SK-N-MC (cell line): ENCODE data around the gene SMIM20.
"Not testable (repeated sequence)": the region's sequence is repeated elsewhere in the genome, so short reads cannot be mapped to it uniquely, and the experiment has no call there.

Source experiments
- DNase-seq: peaks from one replicate; pipeline ENCODE4 v3.0.0-alpha.2; 2011; ENCODE audit warnings: low read depth, low spot score
- H3K27ac ChIP-seq: fragments of 200-600 bp; sonication (generic); 2 replicates; pipeline ENCODE4 v1.5.1; 2016; ENCODE audit warnings: mixed run types
- H3K36me3 ChIP-seq: fragments of 200-600 bp; sonication (generic); 2 replicates; pipeline ENCODE4 v1.6.1; 2017; ENCODE audit warnings: antibody characterized with exemption, low read length, mixed read lengths; ENCODE audit not compliant: insufficient read depth
- H3K4me3 ChIP-seq: fragments of 200-600 bp; sonication (generic); 2 replicates; pipeline ENCODE4 v1.5.1; 2016
- H3K9ac ChIP-seq: fragments of 200-600 bp; sonication (generic); 2 replicates; pipeline ENCODE4 v1.8.0; 2017; ENCODE audit warnings: mixed run types, mixed read lengths; ENCODE audit not compliant: insufficient read length
- H3K9me3 ChIP-seq: fragments of 200-600 bp; sonication (generic); 2 replicates; pipeline ENCODE4 v1.6.1; 2017; ENCODE audit warnings: low read depth, mild to moderate bottlenecking, antibody characterized with exemption, low read length, moderate library complexity, mixed read lengths
- EZH2 ChIP-seq: fragments of 200-600 bp; sonication (generic); IDR thresholded peaks from one replicate; pipeline ENCODE4 v1.6.1; 2017; ENCODE audit warnings: antibody characterized with exemption
- FOXP2 ChIP-seq: optimal IDR thresholded peaks from 2 replicates; pipeline ENCODE3; 2011; ENCODE audit warnings: mild to moderate bottlenecking, moderate library complexity; ENCODE audit not compliant: insufficient read depth; ENCODE audit errors: extremely low read length, control extremely low read depth
- POLR2AphosphoS5 ChIP-seq: IDR thresholded peaks from 2 replicates; pipeline ENCODE4 v1.6.1; 2012; ENCODE audit warnings: mild to moderate bottlenecking, low read depth, low read length, borderline replicate concordance

Gene SMIM20

GRCh38 chr4:25903900-25904747 lies 9.9 kb upstream of the SMIM20 start:
- Histone ChIP-seq H3K36me3 (no peaks in the 10 kb centered on the region), H3K4me3 (no peak overlapping the region), H3K27ac (no peak overlapping the region), H3K9me3 (no peaks in the 10 kb centered on the region), H3K9ac (no peak overlapping the region)
- TF ChIP-seq POLR2AphosphoS5 (no peak), EZH2 (no peak), FOXP2 (no peak)
- DNase-seq = no peak

GRCh38 chr4:25904748-25905082 lies 9.3 kb upstream of the SMIM20 start:
- DNase-seq = no peak
- Histone ChIP-seq H3K36me3 (no peaks in the 10 kb centered on the region), H3K27ac (no peak overlapping the region), H3K4me3 (no peak overlapping the region), H3K9ac (no peak overlapping the region), H3K9me3 (no peaks in the 10 kb centered on the region)
- no peak for TF ChIP-seq FOXP2
- TF ChIP-seq EZH2 = no peak
- no peak for TF ChIP-seq POLR2AphosphoS5

- no peaks in the 10 kb centered on the region for H3K9me3 ChIP-seq
- no peak for DNase-seq
- no peaks in the 10 kb centered on the region for H3K36me3 ChIP-seq
- H3K4me3 ChIP-seq = no peak overlapping the region
- H3K27ac ChIP-seq = no peak overlapping the region
- TF ChIP-seq EZH2 (no peak), FOXP2 (no peak), POLR2AphosphoS5 (no peak)
- no peak overlapping the region for H3K9ac ChIP-seq
These were observed 8.6 kb upstream of the SMIM20 start for GRCh38 chr4:25905371-25905770.

- not testable (repeated sequence) for H3K4me3 ChIP-seq, H3K36me3 ChIP-seq, H3K9me3 ChIP-seq, DNase-seq, H3K27ac ChIP-seq, H3K9ac ChIP-seq
These were observed 7.9 kb upstream of the SMIM20 start for GRCh38 chr4:25906113-25906512.

- no peak overlapping the region for H3K4me3 ChIP-seq
- H3K36me3 ChIP-seq = no peaks in the 10 kb centered on the region
- no peaks in the 10 kb centered on the region for H3K9me3 ChIP-seq
- TF ChIP-seq FOXP2 (no peak), POLR2AphosphoS5 (no peak), EZH2 (no peak)
- H3K9ac ChIP-seq = no peak overlapping the region
- H3K27ac ChIP-seq = no peak overlapping the region
- no peak for DNase-seq
These were observed 5.5 kb upstream of the SMIM20 start for GRCh38 chr4:25908491-25908901.

- no peak overlapping the region for H3K4me3 ChIP-seq
- no peaks in the 10 kb centered on the region for H3K9me3 ChIP-seq
- TF ChIP-seq POLR2AphosphoS5 (no peak), FOXP2 (no peak), EZH2 (no peak)
- H3K36me3 ChIP-seq = no peaks in the 10 kb centered on the region
- no peak overlapping the region for H3K27ac ChIP-seq
- no peak overlapping the region for H3K9ac ChIP-seq
- no peak for DNase-seq
These were observed 2.7 kb upstream of the SMIM20 start for GRCh38 chr4:25911356-25911755.

GRCh38 chr4:25913056-25913850 lies 767 bp upstream of the SMIM20 start:
- Histone ChIP-seq H3K9me3 (no peaks in the 10 kb centered on the region), H3K27ac (no peak overlapping the region), H3K9ac (peak overlapping the region; percentile 69), H3K4me3 (peak overlapping the region; percentile 84), H3K36me3 (no peaks in the 10 kb centered on the region)
- TF ChIP-seq FOXP2 = no peak
- TF ChIP-seq POLR2AphosphoS5 = no peak
- TF ChIP-seq EZH2 = no peak
- no peak for DNase-seq

- Histone ChIP-seq H3K4me3 (peak overlapping the region; percentile 84), H3K9me3 (no peaks in the 10 kb centered on the region), H3K27ac (no peak overlapping the region), H3K36me3 (no peaks in the 10 kb centered on the region), H3K9ac (peak overlapping the region; percentile 75)
- no peak for DNase-seq
- TF ChIP-seq EZH2 (no peak), FOXP2 (no peak), POLR2AphosphoS5 (no peak)
These were observed 791 bp downstream of the SMIM20 start for GRCh38 chr4:25914670-25915352.
